Transverse colon (tissue), 4 donors: ENCODE data around the gene WAS.

Experiments used
- CTCF ChIP-seq, 5 experiments: fragments of 200-600 bp in 3 of 5; fragments of 450-650 bp in 2 of 5; sonication (generic) in 3 of 5; IDR thresholded peaks; 1 replicate in 2 of 5; 2 replicates in 3 of 5; pipeline ENCODE4 v1.5.1; 2016 to 2017; ENCODE audit warnings: antibody characterized with exemption in 5 of 5, inconsistent platforms in 3 of 5, mild to moderate bottlenecking in 2 of 5, moderate library complexity in 1 of 5
- EP300 ChIP-seq: sonication (generic); formaldehyde crosslinking; IDR thresholded peaks from one replicate; pipeline ENCODE4 v1.6.1; 2017; ENCODE audit warnings: antibody characterized with exemption, low read depth
- POLR2AphosphoS5 ChIP-seq, 3 donors: sonication (generic); formaldehyde crosslinking; IDR thresholded peaks; one replicate each; pipeline ENCODE4 v1.6.1; 2016; ENCODE audit warnings: antibody characterized with exemption in 3 of 3

GRCh38 chrX:48715876-48716502 lies 32.4 kb downstream of the WAS start:
- TF ChIP-seq CTCF (IDR thresholded peaks at IDR 0.05) (no peak), EP300 (no peak), POLR2AphosphoS5 (IDR thresholded peaks at IDR 0.05) (no peak)
